Fibroblast of gingiva (primary cell): Measurements from ENCODE around the gene NCMAP.
"Not testable (repeated sequence)": the region's sequence is repeated elsewhere in the genome, so short reads cannot be mapped to it uniquely, and the experiment has no call there.

Source experiments
- DNase-seq: peaks from one replicate; pipeline ENCODE4 v3.0.0-alpha.2; 2011; ENCODE audit warnings: low read depth

Gene NCMAP, protein sequence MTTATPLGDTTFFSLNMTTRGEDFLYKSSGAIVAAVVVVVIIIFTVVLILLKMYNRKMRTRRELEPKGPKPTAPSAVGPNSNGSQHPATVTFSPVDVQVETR

DNA sequence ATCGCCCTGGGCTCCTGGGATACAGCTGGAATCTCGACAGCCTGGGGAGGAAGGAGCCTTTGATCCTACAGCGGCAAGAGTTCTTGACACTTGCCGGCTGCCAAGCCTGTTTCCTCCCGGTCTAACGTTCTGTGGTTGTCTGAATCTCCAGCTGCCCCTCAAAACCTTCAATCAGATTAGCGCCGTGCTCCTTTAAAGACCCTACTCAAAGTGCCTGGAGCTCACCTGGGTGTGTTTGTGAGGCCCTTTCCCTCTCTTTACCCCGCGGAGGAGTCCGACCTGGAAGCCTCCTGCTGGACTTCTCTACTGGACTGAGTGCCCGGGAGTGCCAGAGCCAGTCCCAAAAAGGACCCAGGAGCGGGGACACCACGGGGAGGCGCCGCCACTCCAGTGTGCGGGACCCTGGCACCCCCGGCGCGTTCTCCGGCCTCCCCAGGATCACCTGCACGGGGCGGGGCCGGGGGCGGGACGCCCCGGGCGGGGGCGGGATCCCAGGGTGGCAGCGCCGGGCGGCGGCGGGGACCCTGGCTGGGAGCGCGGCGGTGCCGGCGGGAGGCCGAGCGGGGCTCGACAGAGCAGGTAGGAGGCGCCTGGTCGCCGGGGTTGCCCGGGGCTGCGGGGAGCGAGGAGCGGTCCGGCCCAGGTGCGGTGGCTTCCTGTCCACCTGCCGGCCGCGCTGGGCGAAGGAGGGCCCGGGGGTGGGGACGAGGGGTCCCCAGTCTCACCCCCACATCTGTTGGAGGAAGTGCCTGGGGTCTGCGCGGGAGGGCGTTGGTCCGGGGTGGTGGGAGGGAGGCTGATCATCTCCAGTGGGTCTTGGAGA is at the start of gene NCMAP:
Gene NCMAP (plus strand): TSS at position 497 of the 823 bp plus-strand sequence. CDS start 39,344 bp downstream, outside the sequence.
- no peak for DNase-seq

DNA sequence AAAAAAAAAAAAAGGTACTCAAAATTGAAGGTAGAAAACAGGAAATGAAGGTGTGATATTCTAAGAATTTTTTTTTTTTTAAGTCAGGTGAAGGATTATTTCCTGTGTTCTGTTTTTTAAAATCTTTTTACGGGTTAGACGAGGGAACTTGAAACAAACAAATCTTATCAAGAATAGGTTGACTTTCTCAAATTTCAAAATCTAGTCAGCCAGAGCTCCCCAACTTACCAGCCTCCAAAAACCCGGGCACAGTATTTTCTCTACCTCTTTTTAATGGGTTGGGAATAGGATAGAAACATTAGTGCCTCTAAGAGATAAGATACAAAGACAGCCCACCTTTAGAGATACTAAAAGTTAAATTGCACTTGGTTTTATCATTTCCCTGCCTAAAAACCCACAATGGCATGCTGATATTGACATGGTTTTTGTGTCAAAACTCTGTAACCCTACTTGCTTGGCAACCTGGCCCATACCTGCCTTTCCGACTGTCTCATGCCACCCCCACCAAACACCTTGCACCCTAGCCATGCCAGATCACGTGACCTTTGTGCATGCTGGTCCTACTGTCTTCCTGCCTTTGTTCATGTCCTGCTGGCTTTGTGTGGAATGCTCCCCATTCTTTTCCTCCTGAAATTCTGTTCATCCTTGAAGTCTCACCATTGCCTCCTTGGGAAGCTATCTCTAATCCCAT is 49.1 kb upstream of the NCMAP start:
- no peak for DNase-seq

DNA sequence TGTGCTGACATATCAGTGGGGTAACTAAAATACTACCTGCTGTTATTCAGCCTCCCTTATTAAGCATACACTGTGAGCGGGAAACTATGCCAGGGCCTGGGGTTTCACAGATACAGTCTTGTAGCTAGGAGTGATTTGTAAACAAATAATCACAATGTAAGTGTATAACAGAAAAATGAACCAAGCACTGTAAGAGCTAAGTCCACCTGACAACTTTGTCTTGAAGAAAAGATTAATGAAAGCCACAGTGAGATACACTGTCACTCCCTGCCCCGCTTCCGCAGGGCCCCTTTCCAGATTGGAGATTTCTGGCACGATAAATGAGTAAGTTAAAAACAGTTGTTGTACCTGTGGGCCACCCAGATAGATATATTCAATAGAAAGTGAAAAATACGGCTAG is 48.5 kb upstream of the NCMAP start:
- no peak for DNase-seq

DNA sequence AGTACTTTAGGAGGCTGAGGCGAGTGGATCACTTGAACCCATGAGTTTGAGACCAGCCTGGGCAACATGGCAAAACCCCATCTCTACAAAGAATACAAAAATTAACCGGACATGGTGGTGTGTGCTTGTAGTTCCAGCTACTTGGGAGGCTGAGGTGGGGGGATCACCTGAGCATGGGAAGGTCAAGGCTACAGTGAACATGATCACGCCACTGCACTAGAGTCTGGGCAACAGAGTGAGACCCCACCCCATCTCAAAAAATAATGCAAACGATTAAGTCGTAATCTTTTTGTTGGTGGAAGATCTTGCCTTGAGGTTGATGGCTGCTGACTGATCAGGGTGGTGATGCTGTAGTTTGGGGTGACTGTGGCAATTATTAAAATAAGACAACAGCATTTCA is 47.0 kb upstream of the NCMAP start:
- no peak for DNase-seq

DNA sequence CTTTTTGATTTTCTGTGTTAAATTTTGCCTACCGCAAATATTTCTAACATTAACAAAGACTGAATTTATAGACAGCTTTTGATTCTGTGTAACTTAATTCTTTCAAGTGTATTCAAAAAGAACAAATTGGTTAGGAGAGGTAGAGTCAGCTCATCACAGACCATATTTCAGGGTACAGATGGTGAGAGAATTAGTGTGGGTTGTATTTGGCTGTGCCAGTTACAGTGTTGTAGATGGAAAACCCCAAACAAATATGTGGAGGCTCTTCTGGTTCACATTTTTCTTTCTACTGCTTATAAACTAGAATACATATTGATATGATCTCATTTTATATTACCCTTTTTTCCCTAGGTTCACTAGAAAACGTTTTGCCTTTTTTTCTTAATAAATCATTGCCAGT is 42.2 kb upstream of the NCMAP start:
- no peak for DNase-seq

DNA sequence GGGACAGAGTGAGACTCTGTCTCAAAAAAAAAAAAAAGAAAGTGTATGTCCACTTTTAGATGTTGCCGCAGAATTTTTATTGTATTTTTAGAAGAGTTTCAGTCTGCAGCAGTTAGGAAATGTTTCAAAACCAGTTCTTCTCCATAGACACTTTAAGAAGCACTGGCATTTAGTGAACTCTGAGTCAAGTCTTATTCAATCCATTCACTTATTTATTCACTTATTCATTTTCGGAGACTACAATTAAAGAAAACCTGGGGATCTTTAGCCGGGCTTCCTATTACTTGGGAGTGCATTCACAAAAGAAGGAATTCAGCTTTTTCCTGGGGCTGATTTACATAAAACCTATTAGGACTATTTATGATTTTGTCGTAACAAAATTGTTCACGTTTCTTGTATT is 40.9 kb upstream of the NCMAP start:
- DNase-seq, result no peak

DNA sequence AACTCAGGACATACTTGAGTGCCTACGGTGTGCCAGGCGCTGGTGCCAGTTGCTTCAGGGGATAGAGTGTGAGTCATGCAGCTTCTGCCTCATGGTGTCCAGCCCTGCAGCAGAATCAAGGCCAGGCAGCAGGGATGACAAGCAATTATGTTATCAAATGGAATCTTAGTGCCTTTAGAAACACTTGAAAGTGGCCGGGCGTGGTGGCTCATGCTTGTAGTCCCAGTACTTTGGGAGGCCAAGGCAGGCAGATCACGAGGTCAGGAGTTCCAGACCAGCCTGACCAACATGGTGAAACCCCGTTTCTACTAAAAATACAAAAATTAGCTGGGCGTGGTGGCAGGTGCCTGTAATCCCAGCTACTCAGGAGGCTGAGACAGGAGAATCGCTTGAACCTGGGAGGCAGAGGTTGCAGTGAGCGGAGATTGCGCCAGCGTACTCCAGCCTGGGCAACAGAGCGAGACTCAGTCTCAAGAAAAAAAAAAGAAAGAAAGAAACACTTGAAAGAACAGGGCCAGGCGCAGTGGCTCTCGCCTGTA is 40.1 kb upstream of the NCMAP start:
- peak; percentile 66 for DNase-seq

DNA sequence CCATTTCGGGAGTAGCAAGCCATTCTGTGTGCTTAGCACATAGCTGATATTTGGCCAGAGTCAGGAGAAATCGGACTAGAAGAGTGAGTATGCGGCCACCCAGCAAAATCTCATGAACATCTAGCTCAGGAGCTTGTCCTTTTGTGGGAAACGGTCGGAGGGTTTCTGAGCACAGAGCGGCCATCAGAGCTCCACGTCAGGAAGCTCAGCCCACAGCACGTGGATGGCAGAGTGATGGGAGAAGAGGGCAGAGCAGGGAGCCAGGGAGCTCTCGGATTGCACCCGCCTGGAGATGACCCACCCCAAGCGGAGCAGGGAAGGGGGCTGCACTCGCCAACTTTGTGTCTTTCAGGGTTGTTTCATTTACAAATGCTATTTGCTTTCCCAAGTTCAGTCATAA is 39.4 kb upstream of the NCMAP start:
- no peak for DNase-seq

DNA sequence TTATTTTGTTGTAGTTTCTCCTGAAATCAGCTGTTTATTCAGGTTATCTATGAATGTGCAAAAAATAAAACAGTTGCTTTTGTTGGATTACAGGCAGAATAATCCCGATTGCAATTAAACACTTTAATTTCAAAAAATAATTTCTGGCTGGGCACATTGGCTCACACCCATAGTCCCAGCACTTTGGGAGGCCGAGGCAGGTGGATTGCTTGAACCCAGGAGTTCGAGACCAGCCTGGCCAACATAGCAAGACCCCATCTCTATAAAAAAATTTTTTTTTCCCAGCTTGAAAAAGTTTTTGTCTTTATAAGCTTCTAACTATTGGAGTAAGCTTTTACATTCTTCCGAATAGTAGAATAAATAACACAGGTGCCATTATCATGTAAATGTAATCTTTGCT is 38.0 kb upstream of the NCMAP start:
- no peak for DNase-seq

DNA sequence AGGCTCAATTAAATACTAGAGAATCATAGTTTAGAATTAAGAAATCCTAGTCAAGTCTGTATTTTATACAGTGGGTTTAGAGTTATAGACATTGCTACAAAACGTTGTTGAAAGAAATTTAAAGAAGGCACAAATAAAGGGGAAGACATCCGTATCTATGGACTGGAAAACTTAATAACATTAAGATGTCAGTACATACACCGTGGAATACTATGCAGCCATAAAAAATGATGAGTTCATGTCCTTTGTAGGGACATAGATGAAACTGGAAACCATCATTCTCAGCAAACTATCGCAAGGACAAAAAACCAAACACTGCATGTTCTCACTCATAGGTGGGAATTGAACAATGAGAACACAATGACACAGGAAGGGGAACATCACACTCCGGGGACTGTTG is 35.6 kb upstream of the NCMAP start:
- not testable (repeated sequence) for DNase-seq

DNA sequence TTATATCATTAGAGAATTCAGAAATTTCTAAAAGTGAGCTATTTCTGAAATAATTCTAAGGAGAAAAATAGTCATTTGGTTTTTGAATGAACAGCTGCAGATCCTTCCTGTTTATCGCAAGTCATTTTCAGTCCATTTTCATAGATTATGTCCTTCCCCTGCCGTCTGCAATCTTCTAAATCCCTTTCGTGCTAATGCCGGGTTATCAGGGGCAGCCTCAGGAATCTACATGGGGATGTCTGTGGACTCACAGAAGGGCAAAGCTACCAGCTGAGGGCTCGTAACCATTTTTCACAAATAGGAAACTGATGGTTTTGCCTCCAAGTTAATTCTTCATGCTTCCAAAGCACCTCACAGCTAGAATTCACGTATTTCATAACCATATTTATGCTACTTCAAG is 30.3 kb upstream of the NCMAP start:
- no peak for DNase-seq

DNA sequence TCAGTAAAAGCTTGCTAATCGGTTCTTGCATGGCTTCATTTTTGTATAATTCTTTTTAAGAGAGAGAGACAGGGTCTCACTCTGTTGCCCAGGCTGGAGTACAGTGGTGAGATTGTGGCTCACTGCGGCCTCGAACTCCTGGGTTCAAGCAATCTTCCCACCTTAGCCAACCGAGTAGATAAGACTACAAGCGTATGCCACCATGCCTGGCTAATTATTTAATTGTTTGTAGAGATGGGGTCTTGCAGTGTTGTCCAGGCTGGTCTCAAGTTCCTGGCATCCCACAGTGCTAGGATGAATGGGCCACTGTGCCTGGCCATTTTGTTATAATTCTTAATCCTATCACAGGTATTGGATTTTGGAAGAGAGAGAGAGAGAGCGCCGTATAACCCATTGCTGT is 29.8 kb upstream of the NCMAP start:
- DNase-seq, result no peak

DNA sequence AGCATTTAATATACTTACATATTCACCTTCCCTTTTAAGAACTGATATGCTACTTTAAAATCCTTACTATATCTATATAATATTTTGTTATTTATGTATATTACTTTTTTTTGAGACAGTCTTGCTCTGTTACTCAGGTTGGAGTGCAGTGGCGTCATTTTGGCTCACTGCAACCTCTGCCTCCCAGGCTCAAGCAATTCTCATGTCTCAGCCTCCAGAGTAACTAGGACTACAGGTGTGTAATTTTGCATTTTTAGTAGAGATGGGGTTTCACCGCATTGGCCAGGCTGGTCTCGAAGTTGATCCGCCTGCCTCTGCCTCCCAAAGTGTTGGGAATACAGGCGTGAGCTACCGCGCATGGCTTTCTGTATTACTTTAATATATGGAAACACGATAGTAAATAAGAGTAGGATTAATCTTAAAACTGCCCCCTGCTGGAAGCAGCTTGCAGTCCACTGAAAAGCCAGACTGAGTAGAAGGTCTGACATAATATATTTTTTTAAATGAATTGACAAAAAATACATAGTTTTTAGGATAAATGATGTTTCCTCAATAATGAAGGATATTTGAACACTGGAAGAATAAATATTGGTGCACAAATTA is 28.8 kb upstream of the NCMAP start:
- DNase-seq, result no peak

DNA sequence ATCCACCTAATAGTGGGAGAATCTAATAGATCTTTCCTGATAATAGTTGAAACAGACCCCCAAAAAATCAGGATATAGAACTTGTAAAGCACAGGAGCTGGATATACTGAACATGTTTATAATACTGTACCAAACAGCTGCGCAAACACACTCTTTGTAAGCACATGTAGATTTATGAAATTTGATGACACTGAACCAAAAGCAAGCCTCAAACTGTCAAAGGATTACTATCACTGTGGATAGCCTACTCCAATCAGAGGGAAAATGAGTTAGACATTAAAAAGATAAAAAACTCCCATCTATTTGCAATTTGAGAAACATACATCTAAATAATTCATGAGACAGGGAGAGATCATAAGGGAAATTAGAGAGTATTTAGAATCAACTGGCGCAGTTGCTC is 27.1 kb upstream of the NCMAP start:
- DNase-seq, result no peak

DNA sequence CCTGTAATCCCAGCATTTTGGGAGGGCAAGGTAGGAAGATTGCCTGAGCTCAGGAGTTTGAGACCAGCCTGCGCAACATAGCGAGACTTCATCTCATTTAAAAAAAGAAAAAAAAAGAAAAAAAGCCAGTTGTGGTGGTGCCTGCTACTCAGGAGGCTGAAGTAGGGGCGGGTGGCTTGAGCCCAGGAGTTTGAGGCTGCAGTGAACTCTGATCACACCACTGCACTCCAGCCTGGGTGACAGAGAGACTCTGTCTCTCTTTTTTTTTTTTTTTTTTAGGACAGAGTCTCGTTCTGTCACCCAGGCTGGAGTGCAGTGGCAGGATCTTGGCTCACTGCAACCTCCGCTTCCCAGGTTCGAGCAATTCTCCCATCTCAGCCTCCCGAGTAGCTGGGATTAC is 26.6 kb upstream of the NCMAP start:
- not testable (repeated sequence) for DNase-seq

DNA sequence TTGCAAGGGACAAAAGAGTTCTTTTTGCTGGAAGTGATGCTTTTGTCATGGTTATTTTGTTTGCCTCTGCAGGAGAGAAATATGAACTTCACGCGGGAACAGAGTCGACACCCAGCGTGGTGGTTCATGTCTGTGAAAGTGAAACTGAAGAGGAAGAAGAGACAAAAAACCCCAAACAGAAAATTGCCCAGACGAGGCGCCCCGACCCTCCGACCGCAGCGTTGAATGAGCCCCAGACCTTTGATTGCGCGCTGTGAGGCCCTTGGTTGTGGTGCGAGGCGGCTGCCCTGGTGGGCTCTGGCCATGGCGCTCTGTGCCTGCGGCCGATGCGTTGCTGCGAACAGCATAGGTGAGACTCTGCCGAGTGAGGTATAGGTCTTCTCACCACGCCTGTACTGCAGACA is 20.9 kb upstream of the NCMAP start:
- DNase-seq, result no peak

DNA sequence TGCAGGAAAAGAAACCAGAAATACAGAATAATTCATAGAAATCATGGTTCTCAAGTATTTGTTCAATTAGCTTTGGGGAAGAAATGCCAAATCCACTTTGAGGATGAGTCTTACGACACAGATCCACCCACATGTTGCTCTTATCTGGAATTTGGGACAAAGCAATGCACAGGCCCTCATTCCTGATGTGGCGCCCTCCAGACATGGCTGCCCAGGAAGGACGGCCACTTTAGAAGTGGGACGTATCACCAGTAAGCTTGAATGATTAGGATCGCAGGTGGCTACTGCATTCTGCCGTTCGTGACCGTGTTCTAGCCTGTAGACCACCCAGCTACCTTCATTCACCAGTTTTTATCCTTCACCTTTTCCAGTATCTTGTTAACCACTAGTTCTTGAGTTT is 20.1 kb upstream of the NCMAP start:
- DNase-seq, result no peak

DNA sequence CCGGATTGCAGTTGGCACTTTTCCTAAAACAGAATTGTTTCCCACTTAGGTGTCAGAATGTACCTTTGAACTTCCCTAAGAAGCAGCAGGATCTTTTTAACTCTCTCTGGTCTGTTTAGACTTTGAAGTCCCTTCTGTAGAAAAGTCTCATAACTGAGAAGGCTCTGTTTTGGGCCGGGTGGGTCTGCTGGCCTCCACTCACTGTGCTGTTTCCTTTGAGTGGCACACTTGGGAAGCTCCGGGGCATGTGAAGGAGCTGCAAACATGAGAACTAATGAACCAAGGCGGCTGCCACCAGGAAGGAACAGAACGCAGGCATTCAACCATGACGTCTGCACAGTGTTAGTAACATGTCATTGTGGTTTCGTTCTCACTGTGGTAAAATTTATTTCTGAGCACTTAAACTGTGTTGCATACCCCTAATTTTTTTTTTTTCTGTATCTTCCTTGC is 19.5 kb upstream of the NCMAP start:
- DNase-seq, result no peak

DNA sequence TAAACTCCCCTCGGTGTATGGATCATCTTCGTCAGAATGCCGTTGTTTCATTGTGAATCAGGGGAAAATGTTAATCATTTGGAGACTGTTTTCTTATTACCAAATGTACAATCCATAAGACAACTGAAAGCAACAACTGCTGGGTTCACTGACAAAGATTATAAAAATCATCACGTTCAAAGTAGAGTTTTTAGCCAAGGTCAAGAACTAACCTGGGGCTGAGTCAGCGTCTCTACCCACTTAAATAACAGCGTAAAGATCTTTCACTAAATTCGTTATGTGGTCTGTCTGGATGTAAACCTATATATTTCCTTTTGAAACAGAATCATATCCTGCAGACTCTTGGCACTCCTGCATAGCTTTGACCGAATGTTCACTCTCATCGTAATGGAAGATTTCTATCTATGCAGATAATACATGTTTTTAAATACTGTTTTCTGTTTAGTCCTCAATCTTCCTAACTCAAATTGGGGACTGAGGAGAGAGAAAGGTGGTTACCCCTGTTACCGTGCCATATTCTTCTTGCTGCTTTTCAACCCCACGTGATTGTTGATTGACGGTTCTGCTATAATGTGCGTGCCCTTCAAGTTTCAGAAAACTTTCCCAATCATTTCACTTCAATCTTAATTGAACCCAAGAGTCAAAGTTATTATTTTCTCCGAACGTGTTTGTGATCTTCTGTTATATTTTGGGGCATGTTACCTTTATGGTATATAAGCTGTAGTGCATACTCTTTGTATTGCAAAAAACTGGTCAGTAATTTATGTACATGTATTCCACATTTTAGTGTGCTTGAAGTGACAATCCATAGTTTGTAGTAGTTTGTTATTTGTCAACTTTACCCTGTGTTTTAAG is 15.6 kb upstream of the NCMAP start:
- no peak for DNase-seq

DNA sequence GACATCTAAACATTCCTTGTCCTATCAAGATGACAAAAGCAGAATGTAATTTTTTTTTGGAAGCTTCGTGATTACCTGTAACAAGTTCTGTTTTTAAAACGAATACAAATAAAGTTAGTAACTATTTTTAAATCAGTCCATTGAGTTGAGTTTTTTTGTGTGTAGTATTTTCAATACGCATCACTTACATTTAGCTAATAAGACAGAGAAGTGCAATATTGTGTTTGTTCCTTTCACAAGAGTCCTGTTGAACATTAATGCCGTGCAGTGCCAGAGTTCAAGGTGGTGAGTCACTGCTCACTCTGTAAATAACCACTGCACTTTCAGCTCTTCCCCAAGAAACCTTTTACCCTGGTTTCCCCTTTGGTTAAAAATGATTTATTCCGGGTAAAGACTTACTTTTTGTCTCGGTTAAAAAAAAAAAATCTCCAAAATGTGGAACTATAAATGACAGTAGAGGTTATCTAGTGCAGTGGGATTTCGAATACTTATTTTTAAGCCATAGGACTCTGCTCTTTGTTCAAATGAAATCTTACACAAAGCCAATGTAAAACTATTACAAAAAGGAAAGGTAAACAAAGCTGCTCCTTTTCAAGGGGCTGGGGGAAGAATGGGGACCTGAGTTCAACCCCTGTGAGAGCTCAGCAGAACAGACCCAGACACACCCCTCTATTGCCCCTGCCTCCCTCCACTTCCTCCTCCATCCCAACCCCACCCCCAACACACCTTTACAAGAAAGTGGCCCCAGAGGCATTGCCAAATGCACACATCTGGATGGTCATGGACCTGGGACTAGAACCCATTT is 14.8 kb upstream of the NCMAP start:
- peak; percentile 57 for DNase-seq
